Parathyroid adenoma (tissue), 2 donors: Measurements from ENCODE around the gene TRIM67.

Experiments
- H2AFZ ChIP-seq: fragments of 300-600 bp; sonication (generic); one replicate; pipeline ENCODE4 v1.7.0; 2017; ENCODE audit warnings: antibody characterized with exemption, mild to moderate bottlenecking
- H3K27ac ChIP-seq: fragments of 300-600 bp; sonication (generic); one replicate; pipeline ENCODE4 v1.7.0; 2017
- H3K27me3 ChIP-seq: fragments of 300-600 bp; sonication (generic); one replicate; pipeline ENCODE4 v1.7.0; 2017; ENCODE audit warnings: low read length; ENCODE audit not compliant: control insufficient read depth, insufficient read depth
- H3K36me3 ChIP-seq: fragments of 300-600 bp; sonication (generic); one replicate; pipeline ENCODE4 v1.7.0; 2017; ENCODE audit warnings: low read length; ENCODE audit not compliant: control insufficient read depth, insufficient read depth
- H3K4me1 ChIP-seq: fragments of 300-600 bp; sonication (generic); one replicate; pipeline ENCODE4 v1.7.0; 2017; ENCODE audit warnings: control low read depth
- H3K4me2 ChIP-seq: fragments of 300-600 bp; sonication (generic); one replicate; pipeline ENCODE4 v1.7.0; 2017; ENCODE audit warnings: low read length
- H3K4me3 ChIP-seq: fragments of 300-600 bp; sonication (generic); one replicate; pipeline ENCODE4 v1.7.0; 2017; ENCODE audit warnings: low read depth, low read length
- H3K79me2 ChIP-seq: fragments of 300-600 bp; sonication (generic); one replicate; pipeline ENCODE4 v1.7.0; 2017; ENCODE audit warnings: control low read depth
- H3K9ac ChIP-seq: fragments of 300-600 bp; sonication (generic); one replicate; pipeline ENCODE4 v1.7.0; 2017; ENCODE audit warnings: mild to moderate bottlenecking
- H3K9me3 ChIP-seq: fragments of 300-600 bp; sonication (generic); one replicate; pipeline ENCODE4 v1.7.0; 2017; ENCODE audit warnings: low read length; ENCODE audit not compliant: control insufficient read depth
- CTCF ChIP-seq: fragments of 300-600 bp; sonication (generic); IDR thresholded peaks from one replicate; pipeline ENCODE4 v1.7.0; 2017; ENCODE audit warnings: antibody characterized with exemption, mild to moderate bottlenecking
- donor health status: primary hyperparathyroidism.

TRIM67 gene

GRCh38 chr1:231162297-231162969 is 575 bp downstream of the TRIM67 start:
- no peak overlapping the region for H3K27ac ChIP-seq
- peak overlapping the region; percentile 67 for H3K4me2 ChIP-seq
- H3K4me1 ChIP-seq = peaks cover 8% of the 10 kb centered on the region
- no peaks in the 10 kb centered on the region for H3K79me2 ChIP-seq
- H3K27me3 ChIP-seq = no peaks in the 10 kb centered on the region
- TF ChIP-seq CTCF = no peak
- peak overlapping the region; percentile 88 for H2AFZ ChIP-seq
- no peaks in the 10 kb centered on the region for H3K9me3 ChIP-seq
- H3K9ac ChIP-seq = no peak overlapping the region
- H3K4me3 ChIP-seq = peak overlapping the region; percentile 8
- no peaks in the 10 kb centered on the region for H3K36me3 ChIP-seq

- no peaks in the 10 kb centered on the region for H3K79me2 ChIP-seq
- no peaks in the 10 kb centered on the region for H3K27me3 ChIP-seq
- H3K9ac ChIP-seq = no peak overlapping the region
- H3K4me3 ChIP-seq = no peak overlapping the region
- H3K9me3 ChIP-seq = no peaks in the 10 kb centered on the region
- TF ChIP-seq CTCF = no peak
- no peak overlapping the region for H3K4me2 ChIP-seq
- H2AFZ ChIP-seq = peak overlapping the region; percentile 88
- no peaks in the 10 kb centered on the region for H3K36me3 ChIP-seq
- H3K27ac ChIP-seq = no peak overlapping the region
- H3K4me1 ChIP-seq = peaks cover 8% of the 10 kb centered on the region
Observed at GRCh38 chr1:231162970-231163829, 1.3 kb downstream of the TRIM67 start.

- Histone ChIP-seq H3K36me3 (no peaks in the 10 kb centered on the region), H3K27me3 (no peaks in the 10 kb centered on the region), H3K79me2 (no peaks in the 10 kb centered on the region), H3K9me3 (no peaks in the 10 kb centered on the region), H2AFZ (no peak overlapping the region), H3K4me2 (no peak overlapping the region), H3K4me3 (no peak overlapping the region), H3K4me1 (peaks cover 8% of the 10 kb centered on the region), H3K27ac (no peak overlapping the region), H3K9ac (no peak overlapping the region)
- no peak for TF ChIP-seq CTCF
Observed at GRCh38 chr1:231163830-231164427, 2.1 kb downstream of the TRIM67 start.

- Histone ChIP-seq H2AFZ (no peak overlapping the region), H3K9me3 (no peaks in the 10 kb centered on the region), H3K4me2 (no peak overlapping the region), H3K9ac (no peak overlapping the region), H3K27ac (peak overlapping the region; percentile 61), H3K4me1 (peaks cover 8% of the 10 kb centered on the region), H3K27me3 (no peaks in the 10 kb centered on the region), H3K36me3 (no peaks in the 10 kb centered on the region), H3K79me2 (no peaks in the 10 kb centered on the region), H3K4me3 (no peak overlapping the region)
- no peak for TF ChIP-seq CTCF
Observed at GRCh38 chr1:231165371-231165770, 3.5 kb downstream of the TRIM67 start.
